ENCODE results near the gene PIGT.

DNA sequence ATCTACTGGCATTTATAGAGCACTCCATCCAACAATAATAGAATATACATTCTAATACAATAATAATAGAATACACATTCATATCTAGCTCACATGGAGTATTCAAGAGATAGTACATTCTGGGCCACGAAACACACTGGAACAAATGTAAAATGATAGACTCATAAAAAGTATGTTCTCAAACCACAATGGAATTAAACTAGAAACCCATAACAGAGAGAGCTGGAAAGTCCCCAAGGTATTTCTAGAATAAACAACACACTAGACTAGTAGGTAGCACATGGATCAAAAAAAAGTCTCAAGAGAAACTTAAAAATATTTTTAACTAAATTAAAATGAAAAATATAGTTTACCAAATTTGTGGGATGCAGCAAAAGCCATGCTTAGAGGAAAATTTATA is 28.7 kb upstream of the PIGT start:
- TF ChIP-seq, protein P1, sequence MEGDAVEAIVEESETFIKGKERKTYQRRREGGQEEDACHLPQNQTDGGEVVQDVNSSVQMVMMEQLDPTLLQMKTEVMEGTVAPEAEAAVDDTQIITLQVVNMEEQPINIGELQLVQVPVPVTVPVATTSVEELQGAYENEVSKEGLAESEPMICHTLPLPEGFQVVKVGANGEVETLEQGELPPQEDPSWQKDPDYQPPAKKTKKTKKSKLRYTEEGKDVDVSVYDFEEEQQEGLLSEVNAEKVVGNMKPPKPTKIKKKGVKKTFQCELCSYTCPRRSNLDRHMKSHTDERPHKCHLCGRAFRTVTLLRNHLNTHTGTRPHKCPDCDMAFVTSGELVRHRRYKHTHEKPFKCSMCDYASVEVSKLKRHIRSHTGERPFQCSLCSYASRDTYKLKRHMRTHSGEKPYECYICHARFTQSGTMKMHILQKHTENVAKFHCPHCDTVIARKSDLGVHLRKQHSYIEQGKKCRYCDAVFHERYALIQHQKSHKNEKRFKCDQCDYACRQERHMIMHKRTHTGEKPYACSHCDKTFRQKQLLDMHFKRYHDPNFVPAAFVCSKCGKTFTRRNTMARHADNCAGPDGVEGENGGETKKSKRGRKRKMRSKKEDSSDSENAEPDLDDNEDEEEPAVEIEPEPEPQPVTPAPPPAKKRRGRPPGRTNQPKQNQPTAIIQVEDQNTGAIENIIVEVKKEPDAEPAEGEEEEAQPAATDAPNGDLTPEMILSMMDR (IDR thresholded peaks at IDR 0.05): no peak
- no peak for TF ChIP-seq GATA2 (CRISPR knock-in tag; IDR thresholded peaks at IDR 0.05)

Measured in SK-N-SH (cell line).